K562 (cell line): ENCODE measurements around the gene RBBP5. TPM values are rescaled to one million over a fixed set of nuclear protein-coding genes. Genes with fewer than 3 reads are reported as not detected.

Experiments
- ATAC-seq: fragments of 200-7000 bp; cut with Tn5 transposase; 3 replicates; pipeline ENCODE4 v1.9.1; 2020; ENCODE audit warnings: moderate library complexity
- BruUV-seq: library from RNA; stranded (reverse); fragments of 400-500 nt; replicated peaks from 2 replicates; lab custom pipeline; 2021; lab: Mats Ljungman, UMichigan
- CTCF ChIA-PET: fragments of 300-600 bp; formaldehyde crosslinking; extraction: SDS; loops from one replicate; lab custom pipeline; 2021; ENCODE audit warnings: low intra/inter-chr PET ratio; lab: Yijun Ruan, JAX
- POLR2A ChIA-PET: fragments of 300-600, 350-650 bp; sonication (Branson Sonifier 250); formaldehyde crosslinking; extraction: SDS; loops from one replicate; lab custom pipeline; 2021; ENCODE audit warnings: antibody characterized with exemption, inconsistent platforms; lab: Yijun Ruan, JAX
- DNase-seq, 4 experiments: peaks; one replicate each; pipeline versions ENCODE4 v3.0.0 to v3.0.0-alpha.2; 2011 to 2018; ENCODE audit warnings: low spot score in 3 of 4, mixed read lengths in 3 of 4; ENCODE audit errors: extremely low read depth in 1 of 4
- FAIRE-seq: peaks from 2 replicates; lab custom pipeline; 2011; peaks lifted over from hg19 to GRCh38; lab: Jason Lieb, UNC
- H2AFZ ChIP-seq: 2 replicates; pipeline ENCODE4 v1.6.0; 2011; ENCODE audit warnings: low read depth, low read length, control low read depth, inconsistent platforms
- H3K27ac ChIP-seq: fragments of 200-600 bp; 3 replicates; pipeline ENCODE4 v1.8.0; 2011; ENCODE audit warnings: low read depth, mild to moderate bottlenecking, control low read depth, inconsistent platforms, low read length, moderate library complexity, mixed read lengths; ENCODE audit errors: extremely low read depth
- H3K27me3 ChIP-seq, 2 experiments: fragments of 300-600 bp in 1 of 2; 2 replicates in 1 of 2; 3 replicates in 1 of 2; pipeline versions ENCODE4 v1.6.0 to v1.8.0; 2011; ENCODE audit warnings: inconsistent platforms in 2 of 2, low read length in 2 of 2, mild to moderate bottlenecking in 1 of 2, mixed read lengths in 1 of 2, moderate library complexity in 1 of 2; ENCODE audit not compliant: control insufficient read depth in 2 of 2, insufficient read depth in 2 of 2
- H3K36me3 ChIP-seq: fragments of 300-600 bp; 3 replicates; pipeline ENCODE4 v1.8.0; 2011; ENCODE audit warnings: mild to moderate bottlenecking, low read length, inconsistent platforms; ENCODE audit not compliant: control insufficient read depth, insufficient read depth
- H3K4me1 ChIP-seq, 2 experiments: fragments of 200-600 bp in 1 of 2; replicated peaks in 1 of 2; 2 replicates in 1 of 2; 3 replicates in 1 of 2; pipeline versions ENCODE4 v1.5.1 to v1.8.0; 2011; ENCODE audit warnings: inconsistent platforms in 2 of 2, low read length in 2 of 2, mild to moderate bottlenecking in 1 of 2, mixed read lengths in 1 of 2, moderate library complexity in 1 of 2; ENCODE audit not compliant: control insufficient read depth in 2 of 2, insufficient read depth in 2 of 2
- H3K4me2 ChIP-seq: 2 replicates; pipeline ENCODE4 v1.6.1; 2011; ENCODE audit warnings: low read length, control low read depth, inconsistent platforms, mixed read lengths; ENCODE audit not compliant: insufficient read depth
- H3K4me3 ChIP-seq: fragments of 200-600 bp; sonication (generic), shearing (Covaris generic); 2 replicates; pipeline ENCODE4 v1.5.1; 2016; ENCODE audit warnings: control low read depth, inconsistent platforms
- H3K79me2 ChIP-seq: fragments of 200-600 bp; 3 replicates; pipeline ENCODE4 v1.8.0; 2011; ENCODE audit warnings: low read length, inconsistent platforms; ENCODE audit not compliant: control insufficient read depth, insufficient read depth
- H3K9ac ChIP-seq, 2 experiments: 2 replicates each; pipeline versions ENCODE4 v1.6.0 to v1.6.1; 2011; ENCODE audit warnings: low read depth in 2 of 2, low read length in 2 of 2, control low read depth in 1 of 2, inconsistent platforms in 1 of 2, mild to moderate bottlenecking in 1 of 2, mixed read lengths in 1 of 2; ENCODE audit not compliant: insufficient read depth in 1 of 2
- H3K9me1 ChIP-seq: one replicate; pipeline ENCODE4 v1.6.0; 2011; ENCODE audit warnings: inconsistent platforms, mild to moderate bottlenecking, low read length, moderate library complexity; ENCODE audit not compliant: control insufficient read depth, insufficient read depth
- H3K9me3 ChIP-seq: replicated peaks from 2 replicates; pipeline ENCODE4 v1.5.1; 2011; ENCODE audit warnings: low read depth, low read length, inconsistent platforms; ENCODE audit not compliant: control insufficient read depth, insufficient read depth
- H4K20me1 ChIP-seq: replicated peaks from 2 replicates; pipeline ENCODE4 v1.6.1; 2011; ENCODE audit warnings: low read length, inconsistent platforms, mixed read lengths; ENCODE audit not compliant: control insufficient read depth, insufficient read depth
- CBFA2T2 ChIP-seq: fragments of 450-650 bp; conservative IDR thresholded peaks from 2 replicates; pipeline ENCODE4 v1.6.1; 2017; ENCODE audit warnings: mild to moderate bottlenecking
- DMBX1 ChIP-seq: fragments of 250-450 bp; sonication (Bioruptor Pico); IDR thresholded peaks from 2 replicates; pipeline ENCODE4 v1.8.0; 2022; ENCODE audit warnings: inconsistent platforms, mild to moderate bottlenecking, moderate library complexity, borderline replicate concordance
- L3MBTL2 ChIP-seq: fragments of 450-650 bp; IDR thresholded peaks from 2 replicates; pipeline ENCODE4 v1.6.1; 2016; ENCODE audit warnings: mild to moderate bottlenecking, moderate library complexity
- POLR3G ChIP-seq: IDR thresholded peaks from 2 replicates; pipeline ENCODE4 v1.6.1; 2011; ENCODE audit not compliant: insufficient read length, insufficient replicate concordance; ENCODE audit errors: extremely low read depth
- SMAD4 ChIP-seq: fragments of 250-450 bp; sonication (Bioruptor Pico); conservative IDR thresholded peaks from 2 replicates; pipeline ENCODE4 v1.8.0; 2021; ENCODE audit warnings: inconsistent platforms, mild to moderate bottlenecking, moderate library complexity
- ZBTB8A ChIP-seq: fragments of 450-650 bp; IDR thresholded peaks from 2 replicates; pipeline ENCODE4 v1.6.1; 2018; ENCODE audit warnings: mild to moderate bottlenecking, moderate library complexity; ENCODE audit not compliant: partially characterized antibody
- ZNF449 ChIP-seq: fragments of 250-450 bp; sonication (Bioruptor Pico); IDR thresholded peaks from 2 replicates; pipeline ENCODE4 v1.8.0; 2022; ENCODE audit warnings: moderate library complexity, mild to moderate bottlenecking, inconsistent platforms
- ZSCAN29 ChIP-seq: fragments of 450-650 bp; IDR thresholded peaks from 2 replicates; pipeline ENCODE4 v1.6.1; 2017
- ZZZ3 ChIP-seq: fragments of 450-650 bp; IDR thresholded peaks from 2 replicates; pipeline ENCODE4 v1.6.1; 2016; ENCODE audit warnings: antibody characterized with exemption, mild to moderate bottlenecking, moderate library complexity
- WGBS: fragments of 100-300 bp; shearing (Covaris generic); methylation state at CpG from one replicate; pipeline ENCODE4 v1.1.6; 2016; ENCODE audit warnings: low coverage, mixed read lengths; ENCODE audit not compliant: insufficient coverage; ENCODE audit errors: missing lambda C conversion rate; 5-methylcytosine and 5-hydroxymethylcytosine counted together
- in situ Hi-C: fragments of 300-500 bp; cut with MboI; formaldehyde crosslinking; loops from 4 replicates; pipeline ENCODE4 v1.15.0; 2018; ENCODE audit warnings: inconsistent platforms, mixed read lengths
- intact Hi-C: fragments of 100-400 bp; cut with micrococcal nuclease; formaldehyde crosslinking; loops from 2 replicates; pipeline ENCODE4 v1.14.2; 2022
- polyA plus RNA-seq, 8 experiments: library from polyadenylated mRNA; depleted of rRNA in 4 of 8; stranded (reverse) in 5 of 8; unstranded in 3 of 8; fragments of >200 nt; fragmentation: Nextera tagmentation in 2 of 8; fragmentation: Illumina TruSeq in 1 of 8; extraction: Ambion mirVana in 2 of 8; extraction: Trizol in 1 of 8; gene quantifications; 2 replicates each; pipeline versions ENCODE4 v1.2.1 to v1.2.3, GENCODE V29; 2011 to 2014; ENCODE audit warnings: inconsistent platforms in 1 of 8, missing spikeins in 1 of 8
- total RNA-seq, 7 experiments: library from RNA; depleted of rRNA in 6 of 7; stranded (reverse); fragments of >200 nt in 6 of 7; fragmentation: Illumina TruSeq in 2 of 7; extraction: Trizol in 2 of 7; gene quantifications; 2 replicates each; pipeline versions ENCODE4 v1.2.1 to v1.2.3, GENCODE V29; 2011 to 2021; ENCODE audit warnings: low replicate concordance in 1 of 7
- TF ChIP-seq, protein P1 (sequence below), 3 experiments: IDR thresholded peaks in 2 of 3; conservative IDR thresholded peaks in 1 of 3; 2 replicates each; pipeline ENCODE4 v1.5.1; 2011 to 2012; ENCODE audit warnings: low read length in 3 of 3, mild to moderate bottlenecking in 3 of 3, control low read depth in 2 of 3, improper control_type of control experiment in 1 of 3, inconsistent platforms in 1 of 3, low read depth in 1 of 3, mixed read lengths in 1 of 3, moderate library complexity in 1 of 3; ENCODE audit not compliant: insufficient read depth in 2 of 3
- TF ChIP-seq, protein P2 (sequence below): sonication (generic); formaldehyde crosslinking; IDR thresholded peaks from 2 replicates; pipeline ENCODE4 v1.9.0; 2022; ENCODE audit warnings: mild to moderate bottlenecking, missing genetic modification reagents

RBBP5 gene
- total and polyA plus RNA-seq, 9 of the 15 experiments (the other 6 are each of a cell fraction or from before 2014, with no cell fraction given) = 17.2 to 37.4 (median 28.4) TPM

- no peaks in the 10 kb centered on the region for H3K79me2 ChIP-seq
- intact Hi-C loops (loop anchor here (10.0 kb wide), 1 partner anchor 262 kb away; no protein-coding TSS in a partner anchor), in situ Hi-C loops (no loop called here)
- no peak overlapping the region for H3K4me2 ChIP-seq
- 2% methylated on average over 6 of the region's 6 CpGs for WGBS
- H3K27ac ChIP-seq = no peak overlapping the region
- DNase-seq (no peak), FAIRE-seq (no peak), ATAC-seq (no peak)
- CTCF ChIA-PET = no interaction called here
- no peak overlapping the region for H3K4me3 ChIP-seq
- peaks cover 7% of the 10 kb centered on the region; the same call in 1 of the 2 replicates for H4K20me1 ChIP-seq
- TF ChIP-seq ZBTB8A (no peak), SMAD4 (CRISPR knock-in tag) (no peak), L3MBTL2 (no peak), ZNF449 (CRISPR knock-in tag) (no peak), DMBX1 (CRISPR knock-in tag) (no peak), CBFA2T2 (no peak), ZZZ3 (no peak), ZSCAN29 (no peak), POLR3G (no peak)
- TF ChIP-seq, protein P1, sequence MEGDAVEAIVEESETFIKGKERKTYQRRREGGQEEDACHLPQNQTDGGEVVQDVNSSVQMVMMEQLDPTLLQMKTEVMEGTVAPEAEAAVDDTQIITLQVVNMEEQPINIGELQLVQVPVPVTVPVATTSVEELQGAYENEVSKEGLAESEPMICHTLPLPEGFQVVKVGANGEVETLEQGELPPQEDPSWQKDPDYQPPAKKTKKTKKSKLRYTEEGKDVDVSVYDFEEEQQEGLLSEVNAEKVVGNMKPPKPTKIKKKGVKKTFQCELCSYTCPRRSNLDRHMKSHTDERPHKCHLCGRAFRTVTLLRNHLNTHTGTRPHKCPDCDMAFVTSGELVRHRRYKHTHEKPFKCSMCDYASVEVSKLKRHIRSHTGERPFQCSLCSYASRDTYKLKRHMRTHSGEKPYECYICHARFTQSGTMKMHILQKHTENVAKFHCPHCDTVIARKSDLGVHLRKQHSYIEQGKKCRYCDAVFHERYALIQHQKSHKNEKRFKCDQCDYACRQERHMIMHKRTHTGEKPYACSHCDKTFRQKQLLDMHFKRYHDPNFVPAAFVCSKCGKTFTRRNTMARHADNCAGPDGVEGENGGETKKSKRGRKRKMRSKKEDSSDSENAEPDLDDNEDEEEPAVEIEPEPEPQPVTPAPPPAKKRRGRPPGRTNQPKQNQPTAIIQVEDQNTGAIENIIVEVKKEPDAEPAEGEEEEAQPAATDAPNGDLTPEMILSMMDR (IDR thresholded peaks at IDR 0.05 in 2 of 3, conservative IDR thresholded peaks at IDR 0.05 in 1 of 3; ENCODE audit: insufficient read depth in 2 of 3, low read depth in 1 of 3, low read length in 3 of 3) = no peak
- TF ChIP-seq, protein P2, sequence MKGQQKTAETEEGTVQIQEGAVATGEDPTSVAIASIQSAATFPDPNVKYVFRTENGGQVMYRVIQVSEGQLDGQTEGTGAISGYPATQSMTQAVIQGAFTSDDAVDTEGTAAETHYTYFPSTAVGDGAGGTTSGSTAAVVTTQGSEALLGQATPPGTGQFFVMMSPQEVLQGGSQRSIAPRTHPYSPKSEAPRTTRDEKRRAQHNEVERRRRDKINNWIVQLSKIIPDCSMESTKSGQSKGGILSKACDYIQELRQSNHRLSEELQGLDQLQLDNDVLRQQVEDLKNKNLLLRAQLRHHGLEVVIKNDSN (CRISPR knock-in tag) = no peak
- no peak overlapping the region for H2AFZ ChIP-seq
- peak overlapping the region in 1 of 2 experiments; percentile 37; a peak in 1 of 4 replicates for H3K9ac ChIP-seq
- peaks cover 45 to 83% of the 10 kb centered on the region in 2 experiments for H3K27me3 ChIP-seq
- POLR2A ChIA-PET = no interaction called here
- peaks cover 0 to 21% of the 10 kb centered on the region in 2 experiments; a peak in 3 of 5 replicates for H3K4me1 ChIP-seq
- no TSS peak for BruUV-seq
- no peaks in the 10 kb centered on the region for H3K36me3 ChIP-seq
- no peaks in the 10 kb centered on the region for H3K9me1 ChIP-seq
- no peaks in the 10 kb centered on the region for H3K9me3 ChIP-seq
These were observed 54.7 kb downstream of the RBBP5 start for GRCh38 chr1:205067031-205067430.
